NCI-H128 (cell line): ENCODE measurements around the gene HECA.
A peak's percentile ranks its signal among the peaks of the same experiment; 100 is the strongest.
"Not testable (repeated sequence)": the region's sequence is repeated elsewhere in the genome, so short reads cannot be mapped to it uniquely, and the experiment has no call there.

Experiments used
- DNase-seq: peaks from one replicate; lab custom pipeline; 2025; ENCODE audit not compliant: unreplicated experiment; lab: John Stamatoyannopoulos, UW

HECA gene

GRCh38 chr6:139201378-139201777, 66.5 kb downstream of the HECA start:
- no peak for DNase-seq

- no peak for DNase-seq
These were observed 70.1 kb downstream of the HECA start for GRCh38 chr6:139204978-139205377.

GRCh38 chr6:139205843-139206242, 71.0 kb downstream of the HECA start:
- no peak for DNase-seq

- DNase-seq = not testable (repeated sequence)
These were observed 75.9 kb downstream of the HECA start for GRCh38 chr6:139210766-139211165.

GRCh38 chr6:139212460-139212859, 77.6 kb downstream of the HECA start:
- DNase-seq = not testable (repeated sequence)

- peak; percentile 8 for DNase-seq
These were observed 84.4 kb downstream of the HECA start for GRCh38 chr6:139219271-139219729.

- no peak for DNase-seq
These were observed 84.9 kb downstream of the HECA start for GRCh38 chr6:139219746-139220145.

GRCh38 chr6:139228387-139228786, 93.5 kb downstream of the HECA start:
- DNase-seq = not testable (repeated sequence)
